Measurements from ENCODE around the gene FBL.
"Not testable (repeated sequence)": the region's sequence is repeated elsewhere in the genome, so short reads cannot be mapped to it uniquely, and the experiment has no call there.

Gene FBL

GRCh38 chr19:39814595-39814994, 31.6 kb downstream of the FBL start:
- TF ChIP-seq CTCF (IDR thresholded peaks at IDR 0.05; ENCODE audit: low read length, missing control alignments) = no peak
- no peak overlapping the region for H3K4me3 ChIP-seq (replicated peaks; ENCODE audit: low read depth, low read length)
- no peak for DNase-seq (ENCODE audit: low read depth)

GRCh38 chr19:39814111-39814510, 32.1 kb downstream of the FBL start:
- not testable (repeated sequence) for DNase-seq (ENCODE audit: low read depth)

GRCh38 chr19:39813264-39813993, 32.8 kb downstream of the FBL start:
- no peak for DNase-seq (ENCODE audit: low read depth)
- H3K4me3 ChIP-seq (replicated peaks; ENCODE audit: low read depth, low read length) = no peak overlapping the region
- TF ChIP-seq CTCF (IDR thresholded peaks at IDR 0.05; ENCODE audit: low read length, missing control alignments) = no peak

More at GRCh38 chr19:39814111-39814510, 32.1 kb downstream of the FBL start:
- not testable (repeated sequence) for H3K4me3 ChIP-seq (replicated peaks; ENCODE audit: low read depth, low read length)

GRCh38 chr19:39811064-39811463, 35.1 kb downstream of the FBL start:
- no peak for DNase-seq (ENCODE audit: low read depth)
- TF ChIP-seq CTCF (IDR thresholded peaks at IDR 0.05; ENCODE audit: low read length, missing control alignments) = no peak
- no peak overlapping the region for H3K4me3 ChIP-seq (replicated peaks; ENCODE audit: low read depth, low read length)

- no peak for DNase-seq (ENCODE audit: low read depth)
- TF ChIP-seq CTCF (IDR thresholded peaks at IDR 0.05; ENCODE audit: low read length, missing control alignments) = no peak
- no peak overlapping the region for H3K4me3 ChIP-seq (replicated peaks; ENCODE audit: low read depth, low read length)
Observed at GRCh38 chr19:39810424-39810823, 35.8 kb downstream of the FBL start.

- TF ChIP-seq CTCF (IDR thresholded peaks at IDR 0.05; ENCODE audit: low read length, missing control alignments) = no peak
- no peak overlapping the region for H3K4me3 ChIP-seq (replicated peaks; ENCODE audit: low read depth, low read length)
- DNase-seq (ENCODE audit: low read depth) = no peak
Observed at GRCh38 chr19:39809368-39809767, 36.8 kb downstream of the FBL start.

GRCh38 chr19:39808688-39809087, 37.5 kb downstream of the FBL start:
- DNase-seq (ENCODE audit: low read depth); H3K4me3 ChIP-seq (replicated peaks; ENCODE audit: low read depth, low read length): not testable (repeated sequence)

GRCh38 chr19:39807846-39808364, 38.3 kb downstream of the FBL start:
- no peak for TF ChIP-seq CTCF (IDR thresholded peaks at IDR 0.05; ENCODE audit: low read length, missing control alignments)
- H3K4me3 ChIP-seq (replicated peaks; ENCODE audit: low read depth, low read length) = no peak overlapping the region
- no peak for DNase-seq (ENCODE audit: low read depth)

Data from fibroblast of pulmonary artery (primary cell).